GM12874 (cell line): Measurements from ENCODE around the gene FGF21.

Experiments used
- TF ChIP-seq, protein P1 (sequence below): IDR thresholded peaks from 2 replicates; pipeline ENCODE4 v1.5.1; 2011; ENCODE audit warnings: low read depth, mild to moderate bottlenecking, control low read depth, low read length, moderate library complexity; ENCODE audit not compliant: insufficient read depth

The FGF21 gene

DNA sequence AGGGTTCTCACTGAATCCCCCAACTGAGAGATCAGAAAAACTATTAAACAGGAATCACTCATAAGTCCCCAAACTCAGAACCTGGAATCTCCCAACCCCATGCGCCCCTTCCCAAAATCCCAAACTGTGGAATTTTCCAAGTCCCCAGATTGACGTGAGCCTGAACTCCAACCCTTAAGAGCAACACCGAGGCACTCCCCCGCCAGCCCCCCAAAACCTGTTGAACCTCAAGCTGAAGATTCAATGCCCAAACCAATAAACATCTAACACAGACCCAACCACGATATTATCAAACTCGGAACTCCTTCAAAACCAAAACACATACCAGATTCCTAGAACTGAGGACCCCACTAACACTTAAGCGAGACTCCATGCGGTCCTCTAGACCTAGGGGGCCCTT, 9.2 kb upstream of the FGF21 start:
- TF ChIP-seq, protein P1, sequence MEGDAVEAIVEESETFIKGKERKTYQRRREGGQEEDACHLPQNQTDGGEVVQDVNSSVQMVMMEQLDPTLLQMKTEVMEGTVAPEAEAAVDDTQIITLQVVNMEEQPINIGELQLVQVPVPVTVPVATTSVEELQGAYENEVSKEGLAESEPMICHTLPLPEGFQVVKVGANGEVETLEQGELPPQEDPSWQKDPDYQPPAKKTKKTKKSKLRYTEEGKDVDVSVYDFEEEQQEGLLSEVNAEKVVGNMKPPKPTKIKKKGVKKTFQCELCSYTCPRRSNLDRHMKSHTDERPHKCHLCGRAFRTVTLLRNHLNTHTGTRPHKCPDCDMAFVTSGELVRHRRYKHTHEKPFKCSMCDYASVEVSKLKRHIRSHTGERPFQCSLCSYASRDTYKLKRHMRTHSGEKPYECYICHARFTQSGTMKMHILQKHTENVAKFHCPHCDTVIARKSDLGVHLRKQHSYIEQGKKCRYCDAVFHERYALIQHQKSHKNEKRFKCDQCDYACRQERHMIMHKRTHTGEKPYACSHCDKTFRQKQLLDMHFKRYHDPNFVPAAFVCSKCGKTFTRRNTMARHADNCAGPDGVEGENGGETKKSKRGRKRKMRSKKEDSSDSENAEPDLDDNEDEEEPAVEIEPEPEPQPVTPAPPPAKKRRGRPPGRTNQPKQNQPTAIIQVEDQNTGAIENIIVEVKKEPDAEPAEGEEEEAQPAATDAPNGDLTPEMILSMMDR = no peak

DNA sequence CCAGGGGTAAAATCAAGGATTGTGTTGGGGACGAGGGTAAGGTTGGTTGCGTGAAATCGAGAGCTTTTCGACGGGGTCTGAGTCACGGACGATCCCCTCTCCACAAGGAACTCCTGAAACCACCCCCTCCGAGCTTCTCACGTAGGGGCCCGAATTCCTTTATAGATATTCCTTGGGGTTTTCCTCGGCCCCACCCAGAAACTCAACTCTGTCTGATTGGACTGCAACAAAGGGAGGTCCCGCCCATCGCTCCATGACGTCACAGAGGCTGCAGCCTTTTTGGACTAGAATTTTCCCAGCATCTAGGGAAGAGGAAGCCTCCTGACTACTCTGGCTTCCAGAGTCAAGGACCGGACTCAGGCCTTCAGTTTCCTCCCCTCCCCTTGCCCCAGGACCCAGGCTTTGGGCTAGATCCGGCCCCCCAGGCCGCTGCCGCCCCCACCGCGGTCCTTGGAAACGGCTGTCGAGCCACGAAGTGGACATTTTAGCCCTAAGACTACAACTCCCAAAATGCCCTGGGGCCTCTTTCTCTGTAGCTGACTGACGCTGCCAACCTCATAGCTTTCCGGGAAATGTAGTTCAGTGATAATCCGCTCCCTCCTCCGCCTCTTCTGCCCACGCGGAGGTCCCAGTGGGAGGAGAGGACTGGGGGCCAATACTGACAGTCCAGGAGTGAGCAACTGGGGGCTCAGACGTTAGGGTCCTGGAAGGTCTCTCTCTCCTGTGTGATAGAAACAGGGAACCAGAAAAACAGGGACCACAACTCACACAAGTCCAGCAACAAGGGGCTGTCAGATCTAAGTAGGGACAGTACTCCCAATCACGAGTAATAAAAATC, 8.4 kb upstream of the FGF21 start, which contains the start of gene IZUMO1:
IZUMO1 (minus strand) TSS at position 172 of the 838 bp plus-strand sequence. CDS start 1,050 bp downstream, outside the sequence.
- TF ChIP-seq, protein P1 = no peak

DNA sequence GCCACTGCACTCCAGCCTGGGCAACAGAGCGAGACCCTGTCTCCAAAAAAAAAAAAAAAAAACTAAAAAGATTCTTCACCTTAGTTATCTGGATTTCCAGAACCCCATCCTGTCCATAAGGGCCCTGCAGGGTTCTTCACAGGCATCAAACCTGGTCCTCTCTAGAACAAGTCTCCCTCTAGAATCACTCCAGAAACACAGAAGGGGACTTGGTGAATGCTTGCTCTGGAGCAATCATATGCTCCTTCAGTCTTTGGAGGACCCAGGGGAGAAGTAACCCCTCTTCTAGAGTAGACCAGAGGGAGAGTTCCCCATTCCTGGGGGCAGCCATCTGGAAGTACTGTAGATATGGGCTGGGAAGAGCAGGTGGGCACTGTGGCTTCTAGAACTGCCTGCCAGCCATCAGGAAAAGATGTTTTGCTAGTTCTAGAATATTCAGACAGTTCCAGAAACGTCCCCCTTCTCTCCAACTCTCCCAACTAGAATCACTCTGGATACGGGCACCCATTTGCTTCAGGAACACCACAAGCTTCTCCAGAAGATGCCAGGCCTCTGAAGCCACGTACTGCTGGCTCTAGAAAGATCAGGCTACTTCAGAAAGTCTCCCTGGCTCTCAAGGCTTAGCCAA, 5.6 kb upstream of the FGF21 start:
- TF ChIP-seq, protein P1 = no peak

GRCh38 chr19:48750351-48750750, 5.0 kb upstream of the FGF21 start:
- TF ChIP-seq, protein P1 = no peak

DNA sequence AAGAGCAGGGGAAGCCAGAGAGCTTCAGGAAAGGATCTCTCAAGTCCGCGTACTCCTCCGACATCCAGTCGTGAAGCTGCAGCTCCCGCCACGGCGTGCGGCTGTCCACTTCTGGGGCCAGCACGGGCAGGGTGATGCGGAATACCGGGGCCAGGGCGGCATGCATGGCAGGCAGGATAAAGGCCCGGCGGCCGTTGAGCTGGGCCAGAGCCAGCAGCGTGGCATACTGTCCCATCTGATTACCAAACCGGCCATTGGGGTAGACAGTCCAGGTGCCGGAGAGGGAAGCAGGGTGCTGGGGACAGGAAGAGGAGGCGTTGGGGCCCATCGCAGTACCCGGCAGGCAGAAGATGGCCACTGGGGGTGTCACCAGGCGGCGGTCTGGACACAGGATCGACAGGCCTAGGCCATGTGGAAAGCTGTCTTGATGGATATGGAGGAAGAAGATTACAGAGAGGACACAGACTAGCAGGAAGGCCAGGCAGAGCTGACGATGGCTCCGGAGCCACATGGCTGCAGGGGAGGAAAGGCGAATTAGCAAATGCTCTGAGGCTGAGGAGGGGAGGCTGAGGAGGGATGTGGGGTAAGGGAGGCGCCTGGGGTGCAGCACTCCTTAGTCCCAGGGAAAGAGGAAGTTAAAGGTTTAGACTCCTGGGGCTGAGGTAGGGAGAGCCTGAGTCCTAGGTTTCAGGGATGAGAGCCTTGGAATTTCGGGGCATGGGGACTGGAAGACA, 4.4 kb upstream of the FGF21 start:
- TF ChIP-seq, protein P1 = no peak

DNA sequence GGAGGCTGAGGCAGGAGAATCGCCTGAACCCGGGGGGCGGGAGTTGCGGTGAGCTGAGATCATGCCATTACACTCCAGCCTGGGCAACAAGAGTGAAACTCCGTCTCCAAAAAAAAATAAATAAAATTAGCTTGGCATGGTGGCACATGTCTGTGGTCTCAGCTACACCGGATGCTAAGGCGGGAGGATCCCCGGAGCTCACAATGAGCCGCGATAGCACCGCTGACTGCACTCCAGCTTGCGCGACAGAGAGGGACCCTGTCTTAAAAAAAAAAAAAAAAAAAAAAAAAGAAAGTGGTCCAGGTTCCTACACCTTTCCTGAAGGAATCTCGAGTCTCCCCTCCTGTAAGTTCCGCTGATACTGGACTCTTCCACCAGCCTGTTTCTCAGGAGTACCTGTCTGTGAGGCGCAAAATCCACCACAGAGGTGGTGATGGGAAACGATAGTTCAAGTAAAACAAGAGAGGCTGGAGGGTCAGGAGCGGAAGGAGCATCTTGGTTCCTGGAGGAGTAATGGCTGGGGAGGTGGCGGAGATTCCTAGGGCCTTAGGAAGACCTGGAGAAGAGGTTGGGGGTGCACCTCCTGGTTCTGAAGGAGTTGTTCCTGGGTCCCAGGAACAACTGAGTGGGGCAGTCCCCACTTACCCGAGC, 3.4 kb upstream of the FGF21 start:
- TF ChIP-seq, protein P1 = no peak
